Ovary (tissue), 3 donors: ENCODE results near the gene CD74.

ENCODE experiments used
- EP300 ChIP-seq: sonication (generic); formaldehyde crosslinking; IDR thresholded peaks from one replicate; pipeline ENCODE4 v1.6.1; 2017; ENCODE audit warnings: antibody characterized with exemption
- TF ChIP-seq, protein P1 (sequence below), 3 donors: fragments of 450-650 bp in 2 of 3; fragments of 200-600 bp in 1 of 3; IDR thresholded peaks; one replicate each; pipeline versions ENCODE4 v1.5.1 to v1.8.0; 2016 to 2022; ENCODE audit warnings: antibody characterized with exemption in 3 of 3, mild to moderate bottlenecking in 1 of 3
- donor health status: DM: no; HTN: no; CAD: no.

DNA sequence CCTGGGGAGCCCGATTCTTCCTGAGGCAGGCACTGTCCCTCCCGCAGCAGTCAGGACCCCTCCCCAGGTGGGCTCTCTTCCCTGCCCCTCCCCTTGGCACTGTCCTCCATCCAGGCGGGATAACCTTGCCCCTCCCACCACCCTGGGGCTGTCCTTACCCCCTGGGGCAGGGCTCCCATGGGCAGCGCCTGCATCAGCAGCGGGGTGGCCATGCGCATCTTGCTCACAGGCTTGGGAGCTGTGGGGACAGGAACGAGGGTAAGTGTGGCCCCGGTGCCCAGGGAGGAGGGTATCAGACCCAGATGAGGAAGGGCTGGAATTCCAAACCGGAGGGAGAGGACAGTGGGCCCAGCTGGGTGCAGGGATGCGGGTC, 6.0 kb downstream of the CD74 start:
- TF ChIP-seq, protein P1, sequence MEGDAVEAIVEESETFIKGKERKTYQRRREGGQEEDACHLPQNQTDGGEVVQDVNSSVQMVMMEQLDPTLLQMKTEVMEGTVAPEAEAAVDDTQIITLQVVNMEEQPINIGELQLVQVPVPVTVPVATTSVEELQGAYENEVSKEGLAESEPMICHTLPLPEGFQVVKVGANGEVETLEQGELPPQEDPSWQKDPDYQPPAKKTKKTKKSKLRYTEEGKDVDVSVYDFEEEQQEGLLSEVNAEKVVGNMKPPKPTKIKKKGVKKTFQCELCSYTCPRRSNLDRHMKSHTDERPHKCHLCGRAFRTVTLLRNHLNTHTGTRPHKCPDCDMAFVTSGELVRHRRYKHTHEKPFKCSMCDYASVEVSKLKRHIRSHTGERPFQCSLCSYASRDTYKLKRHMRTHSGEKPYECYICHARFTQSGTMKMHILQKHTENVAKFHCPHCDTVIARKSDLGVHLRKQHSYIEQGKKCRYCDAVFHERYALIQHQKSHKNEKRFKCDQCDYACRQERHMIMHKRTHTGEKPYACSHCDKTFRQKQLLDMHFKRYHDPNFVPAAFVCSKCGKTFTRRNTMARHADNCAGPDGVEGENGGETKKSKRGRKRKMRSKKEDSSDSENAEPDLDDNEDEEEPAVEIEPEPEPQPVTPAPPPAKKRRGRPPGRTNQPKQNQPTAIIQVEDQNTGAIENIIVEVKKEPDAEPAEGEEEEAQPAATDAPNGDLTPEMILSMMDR (IDR thresholded peaks at IDR 0.05) = no peak
- no peak for TF ChIP-seq EP300
